CD4-positive, alpha-beta T cell treated with Interleukin-17A for 4 hours (primary cell): ENCODE data around the gene ANHX.

Experiments
- DNase-seq: peaks from one replicate; pipeline ENCODE4 v3.0.0-alpha.2; 2020; ENCODE audit warnings: mixed read lengths

Gene ANHX

DNA sequence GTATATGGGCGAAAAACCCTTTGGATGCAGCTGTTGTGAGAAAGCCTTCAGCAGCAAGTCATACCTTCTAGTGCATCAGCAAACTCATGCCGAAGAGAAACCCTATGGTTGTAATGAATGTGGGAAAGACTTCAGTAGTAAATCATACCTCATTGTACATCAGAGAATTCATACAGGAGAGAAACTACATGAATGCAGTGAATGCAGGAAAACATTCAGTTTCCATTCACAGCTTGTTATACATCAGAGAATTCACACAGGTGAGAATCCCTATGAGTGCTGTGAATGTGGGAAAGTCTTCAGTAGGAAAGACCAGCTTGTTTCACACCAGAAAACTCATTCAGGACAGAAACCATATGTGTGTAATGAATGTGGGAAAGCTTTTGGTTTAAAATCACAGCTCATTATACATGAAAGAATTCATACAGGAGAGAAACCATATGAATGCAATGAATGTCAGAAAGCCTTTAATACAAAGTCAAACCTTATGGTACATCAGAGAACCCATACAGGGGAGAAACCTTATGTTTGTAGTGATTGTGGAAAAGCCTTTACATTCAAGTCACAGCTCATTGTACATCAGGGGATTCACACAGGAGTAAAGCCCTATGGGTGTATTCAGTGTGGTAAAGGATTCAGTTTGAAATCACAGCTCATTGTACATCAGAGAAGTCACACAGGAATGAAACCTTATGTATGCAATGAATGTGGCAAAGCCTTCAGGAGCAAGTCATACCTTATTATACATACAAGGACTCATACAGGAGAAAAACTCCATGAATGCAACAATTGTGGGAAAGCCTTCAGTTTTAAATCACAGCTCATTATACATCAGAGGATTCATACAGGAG lies 33.0 kb downstream of the ANHX start:
- no peak for DNase-seq

DNA sequence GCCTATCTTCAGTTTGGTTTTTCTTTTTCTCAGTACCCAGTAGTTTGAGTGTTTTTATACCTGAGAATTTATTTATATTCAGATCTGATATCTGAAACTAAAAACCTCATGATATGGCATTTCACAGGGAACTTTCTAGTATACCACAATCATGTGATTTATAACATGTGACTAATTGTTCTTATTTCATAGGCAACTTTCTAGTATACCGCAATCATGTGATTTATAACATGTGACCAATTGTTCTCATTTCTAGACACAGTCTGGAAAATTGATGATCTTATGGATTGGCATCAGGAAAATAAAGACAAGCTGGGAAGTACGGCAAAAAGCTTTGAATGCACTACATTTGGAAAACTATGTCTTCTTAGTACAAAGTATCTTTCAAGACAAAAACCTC lies 33.8 kb downstream of the ANHX start:
- no peak for DNase-seq

DNA sequence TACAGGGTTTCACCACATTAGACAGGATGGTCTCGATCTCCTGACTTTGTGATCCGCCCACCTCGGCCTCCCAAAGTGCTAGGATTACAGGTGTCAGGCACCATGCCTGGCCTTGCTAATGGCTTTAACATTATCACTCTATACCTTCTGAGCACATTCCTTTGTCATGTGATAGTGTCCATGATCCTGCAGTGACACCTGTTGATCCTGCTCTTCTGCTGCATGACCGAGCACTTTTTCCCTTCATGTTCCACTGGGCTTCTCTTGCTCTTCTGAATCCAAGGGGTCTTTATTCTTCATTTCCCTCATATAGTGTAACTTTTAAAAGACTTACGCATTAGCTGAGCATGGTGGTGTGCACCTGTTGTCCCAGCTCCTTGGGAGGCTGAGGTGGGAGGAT lies 42.8 kb downstream of the ANHX start:
- no peak for DNase-seq

DNA sequence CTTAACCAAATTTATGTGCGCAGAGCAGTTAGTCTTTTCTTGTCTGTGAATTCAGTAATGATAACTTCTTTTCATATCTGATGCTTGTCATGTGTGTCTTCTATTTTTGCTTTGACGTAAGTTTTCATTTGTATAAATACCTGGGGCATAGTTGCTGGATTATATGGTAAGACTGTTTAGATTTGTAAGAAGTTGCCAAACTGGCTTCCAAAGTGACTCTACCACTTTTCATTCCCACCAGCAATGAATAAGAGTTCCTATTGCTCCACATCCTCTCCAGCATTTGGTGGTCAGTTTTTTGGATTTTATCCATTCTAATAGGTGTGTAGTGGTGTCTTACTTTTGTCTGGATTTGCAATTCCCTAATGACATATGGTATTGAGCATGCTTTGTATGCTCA lies 45.5 kb downstream of the ANHX start:
- DNase-seq: no peak

DNA sequence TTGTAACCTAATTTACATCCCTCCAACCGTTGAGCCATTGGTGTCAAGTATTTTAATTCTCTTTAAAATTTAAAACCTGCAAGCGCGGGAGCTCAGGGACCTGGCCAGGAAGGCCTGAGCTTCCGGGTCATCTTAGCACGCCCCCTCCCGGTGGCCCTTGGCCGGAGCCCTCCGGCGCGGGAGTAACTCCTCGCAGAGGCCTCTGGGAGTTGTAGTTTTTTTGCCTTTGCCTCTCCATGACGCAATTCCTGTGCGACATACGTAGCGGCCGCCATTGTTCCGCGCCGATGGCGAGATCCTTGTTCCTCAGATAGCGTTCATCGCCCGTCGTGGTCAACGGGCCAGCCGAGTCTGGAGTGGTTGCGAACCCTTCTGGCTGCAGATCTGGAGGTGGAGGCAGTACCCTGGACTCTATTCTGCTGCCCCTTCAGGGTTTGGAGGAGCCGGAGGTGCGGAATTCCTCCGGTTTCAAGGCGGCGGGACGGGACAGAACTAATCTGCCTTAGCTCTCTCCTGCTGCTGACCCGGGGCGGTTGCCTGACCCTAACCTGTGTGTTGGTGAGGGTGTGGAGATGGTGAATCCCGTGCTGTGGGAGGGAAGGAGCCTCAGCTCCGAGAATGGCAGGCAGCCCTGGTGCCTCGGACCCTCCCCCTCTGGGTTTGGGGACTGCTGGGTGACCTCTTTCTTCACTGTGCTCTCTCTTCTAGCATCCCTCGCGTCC lies 54.3 kb downstream of the ANHX start, which contains the start of gene ZNF268:
TSS of gene ZNF268 (plus strand) at position 258 of the 722 bp plus-strand sequence. CDS start 503 bp downstream, outside the sequence.
- peak; percentile 93 for DNase-seq

DNA sequence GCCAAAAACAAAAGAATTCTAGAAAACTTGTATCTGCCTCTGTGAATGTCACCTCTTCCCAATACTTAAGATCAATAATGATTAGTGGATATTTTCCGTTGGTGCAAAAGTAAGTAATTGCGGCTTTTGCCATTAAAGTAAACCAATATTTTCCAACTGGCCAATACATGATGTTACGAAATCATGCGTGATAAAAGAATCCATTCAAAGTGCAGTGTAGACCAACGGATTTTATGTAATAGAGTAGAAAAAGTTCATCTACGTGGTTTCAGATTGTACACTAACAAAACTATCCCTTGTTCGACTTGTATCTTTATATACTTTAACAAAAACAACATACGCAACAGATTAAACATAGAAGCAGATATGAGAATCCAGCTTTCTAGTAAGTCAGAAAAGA lies 55.0 kb downstream of the ANHX start:
- DNase-seq: no peak

DNA sequence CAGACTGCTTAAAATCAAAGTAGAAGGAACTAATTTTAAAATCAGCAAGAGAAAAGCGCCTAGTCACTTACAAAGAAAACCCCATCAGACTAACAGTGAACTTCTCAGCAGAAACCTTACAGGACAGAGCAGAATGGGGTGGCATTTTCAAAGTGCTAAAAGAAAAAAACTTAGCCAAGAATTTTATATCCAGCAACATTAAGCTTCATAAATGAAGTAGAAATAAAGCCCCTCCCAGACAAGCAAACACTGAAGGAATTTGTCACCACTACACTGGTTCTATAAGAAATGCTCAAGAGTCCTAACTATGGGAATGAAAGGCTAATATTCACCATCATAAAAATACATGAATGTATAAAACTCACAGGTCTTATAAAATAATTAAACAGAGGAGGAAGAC lies 60.8 kb downstream of the ANHX start:
- no peak for DNase-seq

DNA sequence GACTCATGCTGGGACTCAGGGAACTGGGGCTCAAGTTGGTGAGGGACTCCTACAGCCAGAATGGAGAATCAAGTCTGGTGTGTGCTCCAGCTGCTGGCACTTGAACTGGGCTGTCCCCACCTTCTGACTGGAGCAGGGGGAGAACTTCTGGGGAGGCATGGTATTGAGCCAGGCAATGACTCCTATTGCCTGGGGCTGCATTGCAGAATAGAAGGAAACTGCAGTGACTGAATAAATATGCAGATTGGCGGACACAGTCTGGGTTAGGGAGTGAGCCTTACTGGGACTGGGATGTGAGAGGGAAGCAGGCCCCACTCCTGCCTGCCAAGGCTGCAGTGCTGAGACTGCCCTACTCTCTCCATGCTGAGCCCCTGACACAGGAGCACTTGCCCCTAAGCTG lies 63.2 kb downstream of the ANHX start:
- DNase-seq: no peak
